ENCODE data around the gene TRIM8. TPM values are rescaled to one million over a fixed set of nuclear protein-coding genes. Genes with fewer than 3 reads are reported as not detected.

The TRIM8 gene
- total RNA-seq = 70.0 and 95.4 TPM in 2 replicates

GRCh38 chr10:102644066-102644645 is at the start of gene TRIM8:
TRIM8 (plus strand) TSS chr10:102644479; CDS start chr10:102644618, 139 bp downstream.

Other genes with a start within 250 kb of the TRIM8 start
- gene NFKB2, start 248.8 kb upstream of the TRIM8 start, total RNA-seq = 12.7 and 14.0 TPM in 2 replicates
- gene PSD, start 225.7 kb upstream of the TRIM8 start, total RNA-seq = 0.12 and 0.26 TPM in 2 replicates
- 9.9 TPM in 2 replicates for gene FBXL15, start 223.6 kb upstream of the TRIM8 start, total RNA-seq
- 41.9 and 43.2 TPM in 2 replicates for gene CUEDC2, start 211.9 kb upstream of the TRIM8 start, total RNA-seq
- gene C10orf95, start 192.9 kb upstream of the TRIM8 start, total RNA-seq = under 0.01 and 0.06 TPM in 2 replicates
- gene ACTR1A, start 141.8 kb upstream of the TRIM8 start, total RNA-seq = 146 and 170 TPM in 2 replicates
- gene SUFU, start 140.5 kb upstream of the TRIM8 start, total RNA-seq = 1.6 and 2.9 TPM in 2 replicates
- gene ARL3, start 69.9 kb downstream of the TRIM8 start, total RNA-seq = 9.6 and 9.7 TPM in 2 replicates
- gene SFXN2, start 70.2 kb downstream of the TRIM8 start, total RNA-seq = 3.6 and 3.7 TPM in 2 replicates
- gene WBP1L, start 99.5 kb downstream of the TRIM8 start, total RNA-seq = 63.5 and 63.8 TPM in 2 replicates
- not detected in 2 replicates for gene CYP17A1, start 192.9 kb downstream of the TRIM8 start, total RNA-seq
- 11.5 and 13.6 TPM in 2 replicates for gene BORCS7, start 209.8 kb downstream of the TRIM8 start, total RNA-seq
- gene AS3MT, start 225.0 kb downstream of the TRIM8 start, total RNA-seq = 8.2 and 9.8 TPM in 2 replicates

Measured in aortic smooth muscle cell (primary cell).